ENCODE data around the gene ZNF273. TPM values are rescaled to one million over a fixed set of nuclear protein-coding genes. Genes with fewer than 3 reads are reported as not detected.

Gene ZNF273
- 1.9 to 2.8 TPM (median 2.4 TPM) in 5 replicates for total RNA-seq (2022; extraction: Qiagen RNA extraction)

GRCh38 chr7:64902806-64903721 is at the start of gene ZNF273:
ZNF273 (plus strand) TSS chr7:64903273; CDS start chr7:64903318, 45 bp downstream.

Other genes with a start within 250 kb of the ZNF273 start
- gene ZNF107, start 237.1 kb upstream of the ZNF273 start, total RNA-seq (2022; extraction: Qiagen RNA extraction): 1.9 to 3.8 TPM (median 2.2 TPM) in 5 replicates
- 3.1 to 3.6 TPM (median 3.1 TPM) in 5 replicates for gene ZNF138, start 108.8 kb upstream of the ZNF273 start, total RNA-seq (2022; extraction: Qiagen RNA extraction)
- 0.09 to 0.32 TPM (median 0.14 TPM) in 5 replicates for gene ZNF117, start 87.8 kb downstream of the ZNF273 start, total RNA-seq (2022; extraction: Qiagen RNA extraction)
- gene ERV3-1, start 103.4 kb downstream of the ZNF273 start, total RNA-seq (2022; extraction: Qiagen RNA extraction): 3.8 to 5.3 TPM (median 3.8 TPM) in 5 replicates